Liver (tissue), 9 donors: ENCODE data around the gene FBXO7. TPM values are rescaled to one million over a fixed set of nuclear protein-coding genes. Genes with fewer than 3 reads are reported as not detected.

Experiments
- DNase-seq: peaks from one replicate; pipeline ENCODE4 v3.0.0-alpha.2; 2017; ENCODE audit warnings: low spot score
- H3K27ac ChIP-seq, 2 donors: one replicate each; pipeline ENCODE4 v1.7.0; 2013; ENCODE audit warnings: inconsistent platforms in 2 of 2, low read length in 2 of 2, control low read depth in 1 of 2, low read depth in 1 of 2, mild to moderate bottlenecking in 1 of 2
- H3K27me3 ChIP-seq, 4 donors: one replicate each; pipeline versions ENCODE4 v1.6.1 to v1.7.0; 2013; ENCODE audit warnings: low read length in 3 of 4, inconsistent platforms in 1 of 4, mild to moderate bottlenecking in 1 of 4, moderate library complexity in 1 of 4; ENCODE audit not compliant: control insufficient read depth in 4 of 4, insufficient read depth in 4 of 4
- H3K36me3 ChIP-seq, 4 donors: one replicate each; pipeline versions ENCODE4 v1.6.1 to v1.7.0; 2013; ENCODE audit warnings: low read length in 3 of 4, mild to moderate bottlenecking in 3 of 4, low read depth in 1 of 4, moderate library complexity in 1 of 4; ENCODE audit not compliant: control insufficient read depth in 4 of 4, insufficient read depth in 3 of 4
- H3K4me1 ChIP-seq, 4 donors: one replicate each; pipeline versions ENCODE4 v1.6.1 to v1.7.0; 2013; ENCODE audit warnings: low read length in 3 of 4, mild to moderate bottlenecking in 3 of 4, moderate library complexity in 1 of 4; ENCODE audit not compliant: control insufficient read depth in 4 of 4, insufficient read depth in 4 of 4
- H3K4me3 ChIP-seq, 3 donors: one replicate each; pipeline versions ENCODE4 v1.6.1 to v1.7.0; 2013; ENCODE audit warnings: low read length in 3 of 3, control low read depth in 1 of 3, low read depth in 1 of 3, mild to moderate bottlenecking in 1 of 3
- H3K9ac ChIP-seq, 2 donors: one replicate each; pipeline ENCODE4 v1.7.0; 2013; ENCODE audit warnings: low read length in 2 of 2, mild to moderate bottlenecking in 2 of 2, moderate library complexity in 2 of 2, control low read depth in 1 of 2, low read depth in 1 of 2
- H3K9me3 ChIP-seq, 4 donors: one replicate each; pipeline versions ENCODE4 v1.6.1 to v1.7.0; 2013; ENCODE audit warnings: low read length in 3 of 4; ENCODE audit not compliant: control insufficient read depth in 4 of 4
- EGR1 ChIP-seq, 2 donors: IDR thresholded peaks; 2 replicates each; pipeline ENCODE4 v1.6.1; 2016 to 2018; ENCODE audit warnings: antibody characterized with exemption in 2 of 2, low read depth in 2 of 2
- FOXA1 ChIP-seq: IDR thresholded peaks from 2 replicates; pipeline ENCODE4 v1.6.1; 2016; ENCODE audit warnings: antibody characterized with exemption
- FOXA2 ChIP-seq: IDR thresholded peaks from 2 replicates; pipeline ENCODE4 v1.6.1; 2016; ENCODE audit warnings: antibody characterized with exemption
- GABPA ChIP-seq, 2 donors: IDR thresholded peaks in 1 of 2; conservative IDR thresholded peaks in 1 of 2; 2 replicates each; pipeline ENCODE4 v1.6.1; 2016; ENCODE audit warnings: antibody characterized with exemption in 2 of 2, mild to moderate bottlenecking in 1 of 2, moderate library complexity in 1 of 2
- HNF4A ChIP-seq, 2 donors: conservative IDR thresholded peaks; 2 replicates each; pipeline ENCODE4 v1.6.1; 2016; ENCODE audit warnings: antibody characterized with exemption in 2 of 2, mild to moderate bottlenecking in 2 of 2
- HNF4G ChIP-seq: IDR thresholded peaks from 2 replicates; pipeline ENCODE4 v1.6.1; 2016; ENCODE audit warnings: antibody characterized with exemption
- JUND ChIP-seq, 2 donors: IDR thresholded peaks; 2 replicates each; pipeline ENCODE4 v1.6.1; 2016; ENCODE audit warnings: antibody characterized with exemption in 2 of 2
- NR2F2 ChIP-seq: IDR thresholded peaks from 2 replicates; pipeline ENCODE4 v1.6.1; 2016; ENCODE audit warnings: antibody characterized with exemption
- RAD21 ChIP-seq, 2 donors: IDR thresholded peaks; 2 replicates each; pipeline ENCODE4 v1.6.1; 2016; ENCODE audit warnings: antibody characterized with exemption in 2 of 2, mild to moderate bottlenecking in 2 of 2
- RXRA ChIP-seq, 2 donors: IDR thresholded peaks; 2 replicates each; pipeline ENCODE4 v1.6.1; 2017 to 2018; ENCODE audit warnings: antibody characterized with exemption in 2 of 2, mild to moderate bottlenecking in 1 of 2
- SP1 ChIP-seq: IDR thresholded peaks from 2 replicates; pipeline ENCODE4 v1.6.1; 2018; ENCODE audit warnings: antibody characterized with exemption, mild to moderate bottlenecking
- TAF1 ChIP-seq: conservative IDR thresholded peaks from 2 replicates; pipeline ENCODE4 v1.6.1; 2016; ENCODE audit warnings: antibody characterized with exemption, mild to moderate bottlenecking
- YY1 ChIP-seq: IDR thresholded peaks from 2 replicates; pipeline ENCODE4 v1.6.1; 2016; ENCODE audit warnings: antibody characterized with exemption, mild to moderate bottlenecking
- WGBS: extraction: QIAGEN DNeasy Blood & Tissue Kit; methylation state at CpG from one replicate; pipeline ENCODE4 v1.1.7; 2013; 5-methylcytosine and 5-hydroxymethylcytosine counted together
- polyA plus RNA-seq, 2 donors: library from polyadenylated mRNA; stranded (reverse) in 1 of 2; unstranded in 1 of 2; fragments of 200-250 nt in 1 of 2; fragments of >200 nt in 1 of 2; fragmentation: Nextera tagmentation in 1 of 2; extraction: Ambion mirVana in 1 of 2; gene quantifications; one replicate each; pipeline versions ENCODE4 v1.2.1 to v1.2.3, GENCODE V29; 2013 to 2015
- total RNA-seq, 2 donors: library from RNA; depleted of rRNA; stranded (reverse); fragments of >200 nt; gene quantifications; one replicate each; pipeline ENCODE4 v1.2.3, GENCODE V29; 2014
- TF ChIP-seq, protein P1 (sequence below): IDR thresholded peaks from 2 replicates; pipeline ENCODE4 v1.6.1; 2016; ENCODE audit warnings: antibody characterized with exemption, mild to moderate bottlenecking
- TF ChIP-seq, protein P2 (sequence below): fragments of 150-350 bp; IDR thresholded peaks from 2 replicates; pipeline ENCODE4 v1.5.1; 2017; ENCODE audit warnings: improper control_type of control experiment, low read depth, low read length; ENCODE audit not compliant: missing input control
- TF ChIP-seq, protein P3 (sequence below): IDR thresholded peaks from 2 replicates; pipeline ENCODE4 v1.6.1; 2016; ENCODE audit warnings: antibody characterized with exemption
- TF ChIP-seq, protein P4 (sequence below): IDR thresholded peaks from 2 replicates; pipeline ENCODE4 v1.6.1; 2016; ENCODE audit warnings: antibody characterized with exemption
- donor health status: healthy.
- donor health status: healthy.
- donor health status: healthy.
- donor health status: healthy.
- donor health status: healthy.

The FBXO7 gene
- total and polyA plus RNA-seq, 4 donors, result 37.9 to 179 (median 50.8) TPM

DNA sequence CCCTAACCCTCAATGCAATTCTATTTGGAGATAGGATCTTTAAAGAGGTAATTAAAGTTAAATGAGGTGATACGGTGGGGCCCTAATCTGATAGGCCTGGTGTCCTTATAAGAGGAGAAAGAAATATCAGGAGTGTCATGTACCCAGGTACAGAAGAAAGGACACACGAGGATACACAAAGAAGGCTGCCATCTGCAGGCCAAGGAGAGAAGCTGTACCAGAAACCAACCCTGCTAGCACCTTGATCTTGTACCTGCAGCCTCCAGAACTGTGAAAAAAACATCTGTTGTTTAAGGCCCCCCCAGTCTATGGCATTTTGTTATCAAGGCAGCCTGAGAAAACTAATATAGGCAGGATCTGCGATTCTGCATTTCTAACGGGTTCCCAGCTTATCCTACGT, 44.2 kb downstream of the FBXO7 start (continued):
- TF ChIP-seq, protein P1, sequence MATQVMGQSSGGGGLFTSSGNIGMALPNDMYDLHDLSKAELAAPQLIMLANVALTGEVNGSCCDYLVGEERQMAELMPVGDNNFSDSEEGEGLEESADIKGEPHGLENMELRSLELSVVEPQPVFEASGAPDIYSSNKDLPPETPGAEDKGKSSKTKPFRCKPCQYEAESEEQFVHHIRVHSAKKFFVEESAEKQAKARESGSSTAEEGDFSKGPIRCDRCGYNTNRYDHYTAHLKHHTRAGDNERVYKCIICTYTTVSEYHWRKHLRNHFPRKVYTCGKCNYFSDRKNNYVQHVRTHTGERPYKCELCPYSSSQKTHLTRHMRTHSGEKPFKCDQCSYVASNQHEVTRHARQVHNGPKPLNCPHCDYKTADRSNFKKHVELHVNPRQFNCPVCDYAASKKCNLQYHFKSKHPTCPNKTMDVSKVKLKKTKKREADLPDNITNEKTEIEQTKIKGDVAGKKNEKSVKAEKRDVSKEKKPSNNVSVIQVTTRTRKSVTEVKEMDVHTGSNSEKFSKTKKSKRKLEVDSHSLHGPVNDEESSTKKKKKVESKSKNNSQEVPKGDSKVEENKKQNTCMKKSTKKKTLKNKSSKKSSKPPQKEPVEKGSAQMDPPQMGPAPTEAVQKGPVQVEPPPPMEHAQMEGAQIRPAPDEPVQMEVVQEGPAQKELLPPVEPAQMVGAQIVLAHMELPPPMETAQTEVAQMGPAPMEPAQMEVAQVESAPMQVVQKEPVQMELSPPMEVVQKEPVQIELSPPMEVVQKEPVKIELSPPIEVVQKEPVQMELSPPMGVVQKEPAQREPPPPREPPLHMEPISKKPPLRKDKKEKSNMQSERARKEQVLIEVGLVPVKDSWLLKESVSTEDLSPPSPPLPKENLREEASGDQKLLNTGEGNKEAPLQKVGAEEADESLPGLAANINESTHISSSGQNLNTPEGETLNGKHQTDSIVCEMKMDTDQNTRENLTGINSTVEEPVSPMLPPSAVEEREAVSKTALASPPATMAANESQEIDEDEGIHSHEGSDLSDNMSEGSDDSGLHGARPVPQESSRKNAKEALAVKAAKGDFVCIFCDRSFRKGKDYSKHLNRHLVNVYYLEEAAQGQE, result no peak
- TF ChIP-seq, protein P2, sequence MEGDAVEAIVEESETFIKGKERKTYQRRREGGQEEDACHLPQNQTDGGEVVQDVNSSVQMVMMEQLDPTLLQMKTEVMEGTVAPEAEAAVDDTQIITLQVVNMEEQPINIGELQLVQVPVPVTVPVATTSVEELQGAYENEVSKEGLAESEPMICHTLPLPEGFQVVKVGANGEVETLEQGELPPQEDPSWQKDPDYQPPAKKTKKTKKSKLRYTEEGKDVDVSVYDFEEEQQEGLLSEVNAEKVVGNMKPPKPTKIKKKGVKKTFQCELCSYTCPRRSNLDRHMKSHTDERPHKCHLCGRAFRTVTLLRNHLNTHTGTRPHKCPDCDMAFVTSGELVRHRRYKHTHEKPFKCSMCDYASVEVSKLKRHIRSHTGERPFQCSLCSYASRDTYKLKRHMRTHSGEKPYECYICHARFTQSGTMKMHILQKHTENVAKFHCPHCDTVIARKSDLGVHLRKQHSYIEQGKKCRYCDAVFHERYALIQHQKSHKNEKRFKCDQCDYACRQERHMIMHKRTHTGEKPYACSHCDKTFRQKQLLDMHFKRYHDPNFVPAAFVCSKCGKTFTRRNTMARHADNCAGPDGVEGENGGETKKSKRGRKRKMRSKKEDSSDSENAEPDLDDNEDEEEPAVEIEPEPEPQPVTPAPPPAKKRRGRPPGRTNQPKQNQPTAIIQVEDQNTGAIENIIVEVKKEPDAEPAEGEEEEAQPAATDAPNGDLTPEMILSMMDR, result peak; percentile 31
- TF ChIP-seq FOXA1, result no peak

DNA sequence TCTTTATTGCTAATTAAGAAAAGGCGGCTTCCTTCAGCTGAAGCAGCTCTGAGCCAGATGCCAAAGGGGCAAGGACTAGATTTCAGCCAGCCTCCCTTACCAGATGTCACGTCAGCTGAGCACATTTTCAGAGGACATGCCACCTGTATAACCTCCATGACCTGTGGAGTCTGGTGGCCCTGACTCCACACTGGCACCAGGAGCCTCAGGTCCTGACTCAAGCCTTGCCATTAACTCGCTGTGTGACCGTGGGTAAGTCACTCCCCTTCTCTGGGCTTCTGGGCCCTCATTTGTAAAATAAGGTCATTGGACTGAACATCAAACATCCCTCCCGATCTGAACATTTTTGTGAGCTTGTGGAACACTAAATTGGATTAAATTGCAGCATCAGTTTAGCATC, 46.0 kb downstream of the FBXO7 start:
- WGBS, result 93% methylated on average over 5 of the region's 5 CpGs
- Histone ChIP-seq H3K27ac (no peak overlapping the region), H3K9me3 (no peaks in the 10 kb centered on the region), H3K27me3 (no peaks in the 10 kb centered on the region), H3K36me3 (no peaks in the 10 kb centered on the region), H3K4me1 (no peaks in the 10 kb centered on the region), H3K9ac (no peak overlapping the region), H3K4me3 (no peak overlapping the region)
- DNase-seq, result no peak
- TF ChIP-seq TAF1 (no peak), NR2F2 (no peak), RAD21 (IDR thresholded peaks at IDR 0.05) (no peak), YY1 (no peak), EGR1 (IDR thresholded peaks at IDR 0.05; ENCODE audit: low read depth in 2 of 2) (no peak), HNF4G (no peak), FOXA1 (no peak), SP1 (no peak), HNF4A (conservative IDR thresholded peaks at IDR 0.05) (no peak), FOXA2 (no peak), JUND (IDR thresholded peaks at IDR 0.05) (no peak), RXRA (IDR thresholded peaks at IDR 0.05) (no peak), GABPA (IDR thresholded peaks at IDR 0.05 in 1 of 2, conservative IDR thresholded peaks at IDR 0.05 in 1 of 2) (no peak)
- TF ChIP-seq, protein P3, sequence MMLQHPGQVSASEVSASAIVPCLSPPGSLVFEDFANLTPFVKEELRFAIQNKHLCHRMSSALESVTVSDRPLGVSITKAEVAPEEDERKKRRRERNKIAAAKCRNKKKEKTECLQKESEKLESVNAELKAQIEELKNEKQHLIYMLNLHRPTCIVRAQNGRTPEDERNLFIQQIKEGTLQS, result no peak
- TF ChIP-seq, protein P4, sequence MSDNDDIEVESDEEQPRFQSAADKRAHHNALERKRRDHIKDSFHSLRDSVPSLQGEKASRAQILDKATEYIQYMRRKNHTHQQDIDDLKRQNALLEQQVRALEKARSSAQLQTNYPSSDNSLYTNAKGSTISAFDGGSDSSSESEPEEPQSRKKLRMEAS, result no peak
- TF ChIP-seq, protein P1, result no peak
- TF ChIP-seq, protein P2, result no peak
